Activated naive CD4-positive, alpha-beta T cell treated with anti-CD3 and anti-CD28 coated beads, Interleukin-2, amount 50 U/mL, for 72 hours (primary cell): Measurements from ENCODE around the gene PMEPA1. TPM values are rescaled to one million over a fixed set of nuclear protein-coding genes. Genes with fewer than 3 reads are reported as not detected.
A peak's percentile ranks its signal among the peaks of the same experiment; 100 is the strongest.

Experiments used
- ATAC-seq, 2 donors: fragments of 150-1000 bp; cut with Tn5 transposase; 2 replicates each; pipeline ENCODE4 v1.10.0; 2021; ENCODE audit warnings: mild to moderate bottlenecking in 2 of 2, moderate library complexity in 2 of 2
- DNase-seq, 2 donors: peaks; one replicate each; pipeline ENCODE4 v3.0.0; 2021 to 2022; ENCODE audit warnings: low spot score in 2 of 2
- H3K27ac Mint-ChIP-seq, 2 donors: one replicate each; pipeline ENCODE4 v1.8.0; 2022; ENCODE audit warnings: mild to moderate bottlenecking in 2 of 2, mixed read lengths in 2 of 2
- H3K36me3 Mint-ChIP-seq, 2 donors: one replicate each; pipeline ENCODE4 v1.8.0; 2022; ENCODE audit warnings: mixed read lengths in 2 of 2
- H3K9me3 Mint-ChIP-seq, 2 donors: one replicate each; pipeline ENCODE4 v1.8.0; 2022; ENCODE audit warnings: mixed read lengths in 2 of 2
- total RNA-seq, 2 donors: library from RNA; stranded (reverse); gene quantifications; one replicate each; pipeline ENCODE4 v1.2.3, GENCODE V29; 2022

The PMEPA1 gene
- total RNA-seq, 2 donors from 2014 or later: 2.2 to 3.9 TPM

- Mint-ChIP-seq H3K36me3 (no peaks in the 10 kb centered on the region), H3K27ac (no peak overlapping the region), H3K9me3 (no peaks in the 10 kb centered on the region)
- no peak for ATAC-seq
- DNase-seq: no peak
These were observed 8.0 kb upstream of the PMEPA1 start for GRCh38 chr20:57717797-57718196.

- DNase-seq (no peak), ATAC-seq (no peak)
- H3K36me3 Mint-ChIP-seq: no peaks in the 10 kb centered on the region
- H3K9me3 Mint-ChIP-seq: no peaks in the 10 kb centered on the region
- H3K27ac Mint-ChIP-seq: no peak overlapping the region
These were observed 7.1 kb upstream of the PMEPA1 start for GRCh38 chr20:57716901-57717300.

- no peak overlapping the region for H3K27ac Mint-ChIP-seq
- ATAC-seq: no peak
- DNase-seq: no peak
- H3K9me3 Mint-ChIP-seq: no peaks in the 10 kb centered on the region
- H3K36me3 Mint-ChIP-seq: no peaks in the 10 kb centered on the region
These were observed 6.4 kb upstream of the PMEPA1 start for GRCh38 chr20:57716202-57716601.

- DNase-seq (no peak), ATAC-seq (no peak)
- Mint-ChIP-seq H3K36me3 (no peaks in the 10 kb centered on the region), H3K9me3 (no peaks in the 10 kb centered on the region), H3K27ac (no peak overlapping the region)
These were observed 5.6 kb upstream of the PMEPA1 start for GRCh38 chr20:57715268-57715904.

GRCh38 chr20:57714409-57715267, 4.8 kb upstream of the PMEPA1 start:
- no peak overlapping the region for H3K27ac Mint-ChIP-seq
- no peaks in the 10 kb centered on the region for H3K9me3 Mint-ChIP-seq
- no peaks in the 10 kb centered on the region for H3K36me3 Mint-ChIP-seq
- ATAC-seq: no peak
- no peak for DNase-seq

DNA sequence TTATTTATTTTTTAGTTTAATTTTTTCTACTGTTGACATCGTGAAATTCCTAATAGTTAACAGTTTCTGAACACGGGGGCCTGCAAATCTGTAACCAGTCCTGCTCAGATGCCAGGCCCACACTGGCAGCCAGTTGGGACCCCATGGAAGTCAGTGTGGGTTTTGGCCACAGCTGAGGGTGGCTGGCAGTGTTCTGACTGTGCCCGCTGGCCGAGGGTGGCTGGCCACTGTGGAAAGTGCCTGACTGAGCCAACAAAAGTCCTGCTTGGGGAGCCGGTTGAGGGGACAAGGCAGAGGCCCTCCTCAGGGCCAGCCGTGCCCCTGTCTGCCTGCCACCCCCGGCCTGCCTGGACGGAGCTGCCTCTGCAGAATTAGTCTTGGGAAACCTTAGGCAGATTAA, 4.1 kb upstream of the PMEPA1 start:
- DNase-seq: no peak
- ATAC-seq: no peak
- Mint-ChIP-seq H3K36me3 (no peaks in the 10 kb centered on the region), H3K9me3 (no peaks in the 10 kb centered on the region), H3K27ac (no peak overlapping the region)

GRCh38 chr20:57713505-57713903, 3.7 kb upstream of the PMEPA1 start:
- Mint-ChIP-seq H3K27ac (no peak overlapping the region), H3K36me3 (peaks cover 3% of the 10 kb centered on the region in 2 donors)
- no peak for ATAC-seq

DNA sequence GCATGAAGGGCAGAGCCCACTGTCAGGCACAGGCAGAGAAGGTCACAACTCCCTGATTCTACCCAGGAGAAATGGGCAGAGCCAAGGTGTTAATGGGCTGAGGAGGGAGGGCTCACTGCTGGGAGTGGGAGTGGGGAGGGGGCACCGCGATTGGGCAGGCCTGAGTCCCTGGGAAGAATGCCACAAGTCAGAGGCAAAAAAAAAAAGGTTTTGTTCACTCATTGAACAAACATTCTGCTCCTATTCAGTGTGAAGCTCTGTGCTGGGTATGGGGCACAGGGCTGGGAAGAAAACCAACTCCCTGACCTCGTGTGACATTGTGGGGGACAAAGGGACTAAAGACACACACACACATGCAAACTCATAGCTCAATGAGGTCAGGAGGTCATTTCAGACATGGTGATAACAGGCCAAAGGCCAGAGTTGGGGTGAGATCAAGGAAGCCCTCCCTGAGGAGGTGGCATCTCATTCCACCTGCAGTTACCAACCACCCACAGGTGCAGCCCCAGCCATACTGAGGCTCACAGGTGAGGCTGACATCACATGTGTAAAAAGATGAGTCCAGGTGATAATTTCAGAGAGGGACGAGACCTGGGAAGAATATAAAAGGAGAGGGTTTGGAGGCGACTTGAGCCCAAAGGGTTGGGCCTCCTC, 3.2 kb upstream of the PMEPA1 start:
- DNase-seq: no peak
- H3K9me3 Mint-ChIP-seq: no peaks in the 10 kb centered on the region

More at GRCh38 chr20:57713505-57713903, 3.7 kb upstream of the PMEPA1 start:
- DNase-seq: no peak
- no peaks in the 10 kb centered on the region for H3K9me3 Mint-ChIP-seq

DNA sequence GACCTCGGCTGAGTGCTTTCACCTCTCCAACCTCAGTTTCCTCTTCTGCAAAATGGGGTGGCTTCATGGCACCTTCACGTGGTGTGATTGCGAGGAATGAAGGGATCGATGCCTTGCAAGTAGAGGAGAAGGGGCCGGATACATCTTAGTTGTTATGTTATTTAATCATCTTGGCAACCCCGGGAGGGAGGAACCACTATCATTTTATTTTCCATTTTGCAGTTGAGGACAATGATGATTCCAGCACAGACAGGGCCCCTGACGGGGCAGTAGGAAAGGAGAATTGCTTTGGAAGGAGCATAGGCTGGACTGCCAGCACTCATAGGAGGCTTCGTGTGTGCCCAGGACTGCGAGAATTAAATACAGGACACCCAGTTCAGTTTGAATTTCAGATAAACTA, 2.5 kb upstream of the PMEPA1 start:
- ATAC-seq (no peak), DNase-seq (no peak)
- H3K27ac Mint-ChIP-seq: no peak overlapping the region
- no peaks in the 10 kb centered on the region for H3K9me3 Mint-ChIP-seq
- H3K36me3 Mint-ChIP-seq: peaks cover 5% of the 10 kb centered on the region in 2 donors

More for the DNA sequence above, 3.2 kb upstream of the PMEPA1 start:
- no peak for ATAC-seq
- Mint-ChIP-seq H3K27ac (no peak overlapping the region), H3K36me3 (peaks cover 5% of the 10 kb centered on the region in 2 donors)

DNA sequence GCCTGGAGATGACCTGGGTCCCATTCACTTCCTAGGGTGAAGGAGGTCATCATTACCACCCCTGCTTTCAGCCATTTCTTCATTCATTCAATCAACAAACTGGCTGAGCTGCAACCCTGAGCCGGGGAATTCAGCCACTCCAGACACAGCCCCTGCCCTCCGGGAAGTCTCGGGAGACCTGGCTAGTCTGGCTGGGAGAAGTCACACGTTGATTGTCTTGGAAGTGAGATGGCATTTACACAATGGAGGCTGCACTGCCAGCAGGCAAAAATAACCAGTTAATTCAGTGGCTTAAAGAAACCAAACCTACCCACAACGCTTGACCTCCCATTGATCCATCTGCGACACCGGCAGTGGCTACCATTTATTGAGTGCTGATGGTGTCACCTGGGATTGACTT, 2.0 kb upstream of the PMEPA1 start:
- no peak for DNase-seq
- no peak for ATAC-seq
- no peaks in the 10 kb centered on the region for H3K9me3 Mint-ChIP-seq
- no peak overlapping the region for H3K27ac Mint-ChIP-seq
- H3K36me3 Mint-ChIP-seq: peaks cover 5% of the 10 kb centered on the region in 2 donors

DNA sequence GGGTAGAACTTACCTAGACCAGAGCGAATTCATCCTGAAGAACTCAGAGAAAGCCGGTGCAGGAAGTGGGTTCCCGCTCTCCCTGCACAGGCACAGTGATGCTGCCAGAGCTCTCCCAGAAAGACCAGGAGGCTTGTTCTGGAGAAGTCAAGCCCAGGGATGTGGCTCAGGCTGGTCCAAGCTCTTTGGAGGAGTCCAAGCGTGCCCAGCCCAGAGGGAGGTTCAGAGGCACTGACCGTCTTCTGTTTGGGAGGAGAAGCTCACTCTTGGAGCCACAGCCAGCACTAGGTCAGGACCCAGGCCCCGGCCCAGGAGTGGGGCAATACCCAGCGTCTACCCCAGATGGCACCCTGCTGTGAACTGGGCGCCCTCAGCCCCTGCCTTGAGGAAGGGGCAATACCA, 1.5 kb upstream of the PMEPA1 start:
- no peak for ATAC-seq
- peaks cover 5% of the 10 kb centered on the region in 2 donors for H3K36me3 Mint-ChIP-seq
- peak overlapping the region in 1 of 2 donors; percentile 81 for H3K27ac Mint-ChIP-seq
- H3K9me3 Mint-ChIP-seq: no peaks in the 10 kb centered on the region
- DNase-seq: no peak

GRCh38 chr20:57710841-57711240, 1.0 kb upstream of the PMEPA1 start:
- DNase-seq (no peak), ATAC-seq (no peak)
- Mint-ChIP-seq H3K36me3 (peaks cover 5% of the 10 kb centered on the region in 2 donors), H3K27ac (peak overlapping the region in 1 of 2 donors; percentile 81), H3K9me3 (no peaks in the 10 kb centered on the region)

DNA sequence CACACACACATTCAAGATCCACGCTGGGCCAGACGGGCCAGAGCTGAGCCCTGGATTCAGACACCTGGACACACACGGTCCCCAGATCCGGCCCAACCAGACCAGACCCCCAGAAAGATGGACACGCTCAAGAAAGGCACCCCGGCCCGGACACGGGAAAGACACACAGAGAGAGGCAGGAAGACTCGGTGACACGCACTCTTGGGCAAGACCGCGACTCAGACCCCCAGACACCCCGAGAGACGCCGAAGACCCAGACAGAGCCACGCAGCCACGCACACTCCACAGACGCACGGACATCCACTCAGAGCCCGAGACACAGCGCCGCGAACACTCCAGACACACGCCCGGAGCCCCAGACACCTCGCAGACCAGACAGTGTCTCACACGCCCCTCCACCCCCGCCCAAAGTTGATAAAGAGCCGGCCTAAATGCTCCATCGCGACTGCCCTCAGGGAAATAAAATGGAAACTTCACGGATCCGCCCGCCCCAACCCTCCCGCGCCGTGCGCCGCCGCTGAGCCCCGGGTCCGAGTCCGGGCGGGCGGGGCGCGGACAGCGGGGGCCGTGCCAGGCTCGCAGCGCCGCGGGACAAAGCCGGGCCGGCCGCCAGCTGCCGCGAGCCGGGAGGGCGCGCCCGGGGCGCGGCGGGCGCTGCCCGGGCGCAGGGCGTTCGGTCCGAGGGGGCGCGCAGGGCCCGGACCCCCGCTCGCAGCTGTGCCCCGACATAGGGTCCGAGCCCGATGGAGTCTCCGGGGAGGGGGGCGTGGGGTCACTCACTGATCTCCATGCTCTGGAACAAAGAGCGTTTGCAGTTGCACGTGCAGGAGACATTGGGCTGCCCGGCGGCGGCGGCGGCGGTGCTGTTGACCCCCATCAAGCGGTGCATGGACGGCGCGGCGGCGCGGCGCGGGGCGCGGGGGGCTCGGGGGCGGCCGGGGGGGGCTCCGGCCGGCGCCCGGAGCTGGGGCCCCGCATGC, 831 bp downstream of the PMEPA1 start:
- H3K27ac Mint-ChIP-seq: peak overlapping the region in 1 of 2 donors; percentile 25
- ATAC-seq (no peak), DNase-seq (no peak)
- H3K36me3 Mint-ChIP-seq: peaks cover 5% of the 10 kb centered on the region in 2 donors
- no peaks in the 10 kb centered on the region for H3K9me3 Mint-ChIP-seq

GRCh38 chr20:57707849-57708693, 1.7 kb downstream of the PMEPA1 start:
- peaks cover 5% of the 10 kb centered on the region in 2 donors for H3K36me3 Mint-ChIP-seq
- H3K9me3 Mint-ChIP-seq: no peaks in the 10 kb centered on the region
- DNase-seq: no peak
- ATAC-seq: no peak
- peak overlapping the region in 1 of 2 donors; percentile 25 for H3K27ac Mint-ChIP-seq

GRCh38 chr20:57707320-57707719, 2.5 kb downstream of the PMEPA1 start:
- ATAC-seq (no peak), DNase-seq (no peak)
- Mint-ChIP-seq H3K36me3 (peaks cover 5% of the 10 kb centered on the region in 2 donors), H3K9me3 (no peaks in the 10 kb centered on the region), H3K27ac (no peak overlapping the region)
